SH-SY5Y (cell line): ENCODE measurements around the gene ENTPD8.

ENCODE experiments used
- GATA2 ChIP-seq: IDR thresholded peaks from 2 replicates; pipeline ENCODE4 v1.6.1; 2011; ENCODE audit warnings: mild to moderate bottlenecking, low read depth, low read length
- GATA3 ChIP-seq: IDR thresholded peaks from 2 replicates; pipeline ENCODE4 v1.6.1; 2011; ENCODE audit warnings: low read depth, mild to moderate bottlenecking, low read length, moderate library complexity

GRCh38 chr9:137445930-137446431 is 4.8 kb upstream of the ENTPD8 start:
- no peak for TF ChIP-seq GATA3
- TF ChIP-seq GATA2, result no peak
